COLO829 (cell line): ENCODE results near the gene GARIN1A.
"Not testable (repeated sequence)": the region's sequence is repeated elsewhere in the genome, so short reads cannot be mapped to it uniquely, and the experiment has no call there.

Source experiments
- DNase-seq: peaks from one replicate; pipeline ENCODE4 v3.0.0; 2012; ENCODE audit warnings: low spot score

The GARIN1A gene

GRCh38 chr7:128671992-128672391, at the start of gene GARIN1A:
Gene GARIN1A (plus strand): TSS chr7:128672292. CDS start chr7:128672398, 106 bp downstream.
- no peak for DNase-seq

GRCh38 chr7:128627124-128627523, 45.0 kb upstream of the GARIN1A start:
- DNase-seq = not testable (repeated sequence)

GRCh38 chr7:128633915-128634314, 38.2 kb upstream of the GARIN1A start:
- DNase-seq = not testable (repeated sequence)

- not testable (repeated sequence) for DNase-seq
Measured at GRCh38 chr7:128645206-128645605, 26.9 kb upstream of the GARIN1A start.

GRCh38 chr7:128645844-128646243, 26.2 kb upstream of the GARIN1A start:
- DNase-seq = not testable (repeated sequence)

GRCh38 chr7:128646877-128647276, 25.2 kb upstream of the GARIN1A start:
- not testable (repeated sequence) for DNase-seq

- not testable (repeated sequence) for DNase-seq
Measured at GRCh38 chr7:128651096-128651495, 21.0 kb upstream of the GARIN1A start.

- DNase-seq = not testable (repeated sequence)
Measured at GRCh38 chr7:128652606-128653005, 19.5 kb upstream of the GARIN1A start.

- not testable (repeated sequence) for DNase-seq
Measured at GRCh38 chr7:128653197-128653596, 18.9 kb upstream of the GARIN1A start.

- not testable (repeated sequence) for DNase-seq
Measured at GRCh38 chr7:128654080-128654479, 18.0 kb upstream of the GARIN1A start.

- DNase-seq = not testable (repeated sequence)
Measured at GRCh38 chr7:128654501-128654900, 17.6 kb upstream of the GARIN1A start.

- not testable (repeated sequence) for DNase-seq
Measured at GRCh38 chr7:128658428-128658827, 13.7 kb upstream of the GARIN1A start.

GRCh38 chr7:128660596-128660995, 11.5 kb upstream of the GARIN1A start:
- DNase-seq = no peak

GRCh38 chr7:128661446-128661845, 10.6 kb upstream of the GARIN1A start:
- no peak for DNase-seq

GRCh38 chr7:128662091-128662490, 10.0 kb upstream of the GARIN1A start:
- DNase-seq = no peak

GRCh38 chr7:128663223-128663622, 8.9 kb upstream of the GARIN1A start:
- DNase-seq = not testable (repeated sequence)

- no peak for DNase-seq
Measured at GRCh38 chr7:128665057-128665456, 7.0 kb upstream of the GARIN1A start.

- peak; percentile 57 for DNase-seq
Measured at GRCh38 chr7:128666200-128666599, 5.9 kb upstream of the GARIN1A start.

GRCh38 chr7:128672927-128673517, 930 bp downstream of the GARIN1A start:
- DNase-seq = no peak

- no peak for DNase-seq
Measured at GRCh38 chr7:128673571-128673970, 1.5 kb downstream of the GARIN1A start.

GRCh38 chr7:128676665-128677064, 4.6 kb downstream of the GARIN1A start:
- DNase-seq = no peak

GRCh38 chr7:128679920-128680319, 7.8 kb downstream of the GARIN1A start:
- no peak for DNase-seq

- DNase-seq = no peak
Measured at GRCh38 chr7:128681794-128682537, 9.9 kb downstream of the GARIN1A start.
